Activated CD8-positive, alpha-beta T cell treated with anti-CD3 and anti-CD28 coated beads, Interleukin-2, amount 10 ng/mL, durations not matched to agents 7 days and 5 days (primary cell): ENCODE data around the gene RHOB. TPM values are rescaled to one million over a fixed set of nuclear protein-coding genes. Genes with fewer than 3 reads are reported as not detected.
"Not testable (repeated sequence)": the region's sequence is repeated elsewhere in the genome, so short reads cannot be mapped to it uniquely, and the experiment has no call there.

Experiments used
- ATAC-seq: fragments of 150-1000 bp; cut with Tn5 transposase; one replicate; pipeline ENCODE4 v1.10.0; 2021; ENCODE audit warnings: moderate library complexity
- CTCF ChIA-PET: fragments of 350-600 bp; sonication (Branson Sonifier 250); formaldehyde crosslinking; loops from one replicate; lab custom pipeline; 2021; ENCODE audit warnings: antibody characterized with exemption; lab: Charles Lee
- POLR2A ChIA-PET: fragments of 350-600 bp; sonication (Branson Sonifier 250); formaldehyde crosslinking; loops from one replicate; lab custom pipeline; 2021; ENCODE audit warnings: antibody characterized with exemption; lab: Charles Lee
- DNase-seq: peaks from one replicate; pipeline ENCODE4 v3.0.0-alpha.2; 2020
- H3K27ac Mint-ChIP-seq: one replicate; pipeline ENCODE4 v1.8.0; 2021; ENCODE audit warnings: mild to moderate bottlenecking, mixed read lengths
- H3K27me3 Mint-ChIP-seq: one replicate; pipeline ENCODE4 v1.8.0; 2021; ENCODE audit warnings: low read depth, mixed read lengths
- H3K36me3 Mint-ChIP-seq: one replicate; pipeline ENCODE4 v1.8.0; 2021; ENCODE audit warnings: low read depth, mixed read lengths
- H3K4me1 Mint-ChIP-seq: one replicate; pipeline ENCODE4 v1.8.0; 2021; ENCODE audit warnings: low read depth, mixed read lengths
- H3K4me3 Mint-ChIP-seq: one replicate; pipeline ENCODE4 v1.8.0; 2021; ENCODE audit warnings: mild to moderate bottlenecking, mixed read lengths
- H3K9me3 Mint-ChIP-seq: one replicate; pipeline ENCODE4 v1.8.0; 2022; ENCODE audit warnings: mixed read lengths; ENCODE audit not compliant: insufficient read depth
- total RNA-seq, 2 experiments: library from RNA; stranded (reverse); gene quantifications; one replicate each; pipeline ENCODE4 v1.2.3, GENCODE V29; 2021

The RHOB gene
- total RNA-seq, 2 experiments from 2014 or later = 1.2 to 1.3 TPM

DNA sequence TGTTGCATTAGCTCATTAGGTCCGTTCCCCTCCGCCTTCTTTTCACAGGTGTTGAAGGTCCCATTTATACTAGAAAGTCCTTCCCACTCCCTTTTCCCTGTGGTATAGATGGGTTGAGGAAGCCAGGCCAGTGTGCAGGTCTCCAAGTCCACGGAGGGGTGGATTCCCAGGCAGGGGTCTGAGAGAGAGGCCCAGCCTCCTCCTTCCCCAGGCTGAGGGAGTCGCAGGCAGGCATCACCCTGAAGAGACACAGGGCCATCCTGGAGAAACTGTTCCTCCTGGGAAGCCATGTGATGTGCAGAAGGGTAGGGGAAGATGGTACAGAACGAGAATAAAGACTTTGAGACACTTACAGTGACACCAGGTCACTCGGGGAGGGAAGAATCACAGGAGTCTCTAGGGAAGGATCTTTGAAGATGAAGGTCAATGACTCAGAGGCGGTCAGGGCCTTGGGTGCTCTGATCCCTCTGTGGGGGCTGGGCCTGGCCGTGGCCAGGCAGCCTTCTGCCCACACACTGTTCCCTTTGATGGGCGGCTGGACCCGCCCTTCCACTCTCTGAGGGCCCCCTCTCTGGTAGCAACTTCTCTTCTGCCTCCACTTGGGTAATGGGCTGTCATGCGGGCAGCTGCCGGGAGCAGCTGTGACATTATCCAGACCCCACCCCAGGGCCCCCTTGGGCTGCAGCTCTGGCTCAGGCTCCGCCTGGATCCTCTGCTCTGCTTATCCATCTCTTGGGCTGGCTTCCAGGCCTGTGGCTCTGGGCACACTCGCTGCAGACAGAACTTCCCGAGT is 45.1 kb downstream of the RHOB start:
- Mint-ChIP-seq H3K36me3 (no peaks in the 10 kb centered on the region), H3K27me3 (peaks cover 2% of the 10 kb centered on the region), H3K4me3 (no peak overlapping the region), H3K9me3 (no peaks in the 10 kb centered on the region), H3K27ac (no peak overlapping the region), H3K4me1 (no peaks in the 10 kb centered on the region)
- ATAC-seq = no peak
- no peak for DNase-seq
- ChIA-PET CTCF (no interaction called here), POLR2A (no interaction called here)

DNA sequence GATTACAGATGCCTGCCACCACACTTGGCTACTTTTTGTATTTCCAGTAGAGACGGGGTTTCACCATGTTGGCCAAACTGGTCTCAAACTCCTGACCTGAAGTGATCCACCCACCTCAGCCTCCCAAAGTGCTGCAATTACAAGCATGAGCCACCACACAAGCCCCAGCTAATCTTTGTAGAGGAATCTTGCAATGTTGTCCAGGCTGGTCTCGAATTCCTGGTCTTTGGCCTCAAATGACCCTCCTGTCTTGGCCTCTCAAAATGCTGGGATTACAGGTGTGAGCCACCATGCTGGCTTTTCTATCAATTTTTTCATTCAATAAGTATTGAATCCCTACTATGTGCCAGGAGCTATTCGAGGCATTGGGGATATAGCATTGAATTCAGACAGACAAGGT is 46.2 kb downstream of the RHOB start:
- DNase-seq, ATAC-seq, H3K27me3 Mint-ChIP-seq, H3K36me3 Mint-ChIP-seq, H3K9me3 Mint-ChIP-seq, H3K27ac Mint-ChIP-seq, H3K4me3 Mint-ChIP-seq, H3K4me1 Mint-ChIP-seq, CTCF ChIA-PET: not testable (repeated sequence)
- POLR2A ChIA-PET = interaction anchor here (0.6 kb wide), 1 partner anchor 9 kb away, joined by 3 read pairs; no protein-coding TSS in a partner anchor

DNA sequence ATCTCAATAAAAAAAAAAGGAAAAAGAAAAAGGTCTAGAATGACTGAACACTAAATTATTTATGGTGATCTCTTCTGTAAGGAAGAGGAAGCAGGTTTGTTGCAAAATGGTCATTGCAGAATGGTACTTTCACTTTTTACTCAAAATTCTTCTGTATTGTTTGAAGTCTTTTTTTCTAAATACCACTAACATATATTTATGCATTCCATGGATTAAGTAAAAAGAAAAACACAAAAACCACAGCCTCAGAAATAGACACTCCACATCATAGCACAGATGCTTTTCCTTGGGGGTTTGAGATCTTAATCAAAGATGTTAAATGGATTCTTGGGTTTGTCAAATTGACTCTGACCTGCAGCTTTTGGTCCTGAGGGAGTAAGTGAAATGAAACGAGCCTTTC is 47.4 kb downstream of the RHOB start:
- no peak for DNase-seq
- CTCF ChIA-PET = no interaction called here
- Mint-ChIP-seq H3K4me1 (no peaks in the 10 kb centered on the region), H3K27ac (no peak overlapping the region), H3K27me3 (peaks cover 2% of the 10 kb centered on the region), H3K36me3 (no peaks in the 10 kb centered on the region), H3K4me3 (no peak overlapping the region), H3K9me3 (no peaks in the 10 kb centered on the region)
- POLR2A ChIA-PET = no interaction called here
- ATAC-seq = no peak

DNA sequence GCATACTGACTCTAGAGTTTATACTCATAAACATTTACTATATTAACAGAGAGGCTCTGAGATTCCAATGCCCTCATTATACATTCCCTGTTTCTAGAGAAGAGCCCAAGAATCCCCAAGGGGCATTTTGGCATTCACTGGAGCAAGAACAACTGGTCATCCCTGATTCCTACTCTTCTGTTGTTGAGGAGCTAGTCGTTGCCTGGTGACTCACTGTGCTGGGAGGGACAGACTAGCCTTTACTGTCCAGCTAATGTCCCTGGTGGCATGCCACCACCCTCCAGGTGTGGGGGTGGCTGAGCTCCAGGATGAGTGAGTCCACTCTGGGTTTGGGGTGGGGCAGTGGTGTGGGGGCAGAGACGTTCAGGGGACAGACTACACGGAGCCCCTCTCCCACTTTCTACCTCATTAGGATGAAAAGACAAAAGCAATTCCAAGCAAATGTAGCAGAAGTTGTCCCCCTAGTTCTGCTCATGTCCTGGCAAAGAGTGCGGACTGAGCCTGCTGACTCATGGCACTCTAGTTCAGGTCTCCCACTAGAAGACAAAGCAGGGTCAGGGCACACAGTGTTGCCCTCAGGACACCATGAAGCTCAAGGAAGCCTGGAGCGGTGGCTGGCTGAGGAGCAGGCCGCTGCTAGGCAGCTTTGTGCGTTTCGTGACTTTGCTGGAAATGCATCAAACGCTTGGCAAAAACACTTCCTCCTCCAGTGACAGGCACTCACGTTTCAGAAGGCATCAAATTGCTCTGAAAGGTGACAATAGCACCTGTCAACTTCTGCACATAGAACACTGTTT is 49.4 kb downstream of the RHOB start:
- H3K27me3 Mint-ChIP-seq = peaks cover 4% of the 10 kb centered on the region
- DNase-seq = no peak
- CTCF ChIA-PET = no interaction called here

DNA sequence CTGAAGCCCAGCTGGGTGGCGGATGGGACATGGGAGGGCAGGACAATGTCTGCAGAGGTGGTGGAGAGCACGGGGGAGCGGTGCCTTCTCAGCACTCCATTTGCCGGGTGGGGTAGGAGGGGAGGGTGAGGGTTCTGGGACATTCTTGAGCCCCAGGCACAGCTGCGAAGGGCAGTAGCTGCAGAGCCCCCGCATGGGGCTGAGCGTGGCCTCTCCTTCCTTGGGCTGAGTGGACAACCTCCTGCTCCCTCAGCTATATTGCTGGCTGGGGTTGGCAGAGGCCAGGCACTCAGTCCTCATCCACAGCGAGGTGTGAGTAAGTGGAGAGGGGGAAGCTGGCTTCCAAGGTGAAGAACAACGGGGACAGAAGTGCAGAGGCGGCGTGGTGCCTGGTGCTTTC is 50.1 kb downstream of the RHOB start:
- H3K9me3 Mint-ChIP-seq = no peaks in the 10 kb centered on the region
- H3K27ac Mint-ChIP-seq = no peak overlapping the region
- no peaks in the 10 kb centered on the region for H3K4me1 Mint-ChIP-seq
- H3K36me3 Mint-ChIP-seq = no peaks in the 10 kb centered on the region
- peaks cover 5% of the 10 kb centered on the region for H3K27me3 Mint-ChIP-seq
- no peak for ATAC-seq
- H3K4me3 Mint-ChIP-seq = no peak overlapping the region
- DNase-seq = no peak
- ChIA-PET CTCF (interaction anchor here (0.6 kb wide), 1 partner anchor 197 kb away, joined by 3 read pairs; no protein-coding TSS in a partner anchor), POLR2A (no interaction called here)

More for the DNA sequence above, 49.4 kb downstream of the RHOB start:
- POLR2A ChIA-PET = no interaction called here
- H3K36me3 Mint-ChIP-seq = no peaks in the 10 kb centered on the region
- no peak overlapping the region for H3K27ac Mint-ChIP-seq
- ATAC-seq = no peak
- no peaks in the 10 kb centered on the region for H3K4me1 Mint-ChIP-seq
- H3K4me3 Mint-ChIP-seq = no peak overlapping the region
- H3K9me3 Mint-ChIP-seq = no peaks in the 10 kb centered on the region

Other genes with a start within 250 kb of the RHOB start
- not detected for gene SDC1, start 221.9 kb upstream of the RHOB start, total RNA-seq
- 100 to 1,000 TPM; 123 to 129 TPM for gene PUM2, start 96.2 kb upstream of the RHOB start, total RNA-seq
- gene HS1BP3, start 204.0 kb downstream of the RHOB start, total RNA-seq = 10 to 100 TPM; 10.5 to 11.2 TPM
- gene GDF7, start 220.1 kb downstream of the RHOB start, total RNA-seq = not detected